HEK293 (cell line): ENCODE measurements around the gene EMC6.

Experiments used
- BCL11B ChIP-seq: fragments of 450-650 bp; formaldehyde crosslinking; IDR thresholded peaks from 2 replicates; pipeline ENCODE4 v1.5.1; 2016; ENCODE audit warnings: low read depth, missing biosample characterization, missing genetic modification characterization
- BCL6B ChIP-seq: fragments of 450-650 bp; formaldehyde crosslinking; IDR thresholded peaks from 2 replicates; pipeline ENCODE4 v1.5.1; 2017; ENCODE audit warnings: missing biosample characterization, missing genetic modification characterization
- HOXC10 ChIP-seq: sonication (generic); formaldehyde crosslinking; IDR thresholded peaks from 2 replicates; pipeline ENCODE4 v1.8.1; 2023; ENCODE audit warnings: mild to moderate bottlenecking, missing genetic modification reagents
- IKZF3 ChIP-seq: fragments of 450-650 bp; IDR thresholded peaks from 2 replicates; pipeline ENCODE4 v1.5.0; 2018; ENCODE audit warnings: missing biosample characterization, mild to moderate bottlenecking, missing genetic modification characterization, moderate library complexity
- KLF10 ChIP-seq: fragments of 450-650 bp; IDR thresholded peaks from 2 replicates; pipeline ENCODE4 v1.5.1; 2018; ENCODE audit warnings: missing biosample characterization, mild to moderate bottlenecking, missing genetic modification characterization
- KLF7 ChIP-seq: fragments of 450-650 bp; formaldehyde crosslinking; IDR thresholded peaks from 2 replicates; pipeline ENCODE4 v1.5.1; 2016; ENCODE audit warnings: missing biosample characterization, missing genetic modification characterization, borderline replicate concordance
- KLF9 ChIP-seq: fragments of 450-650 bp; formaldehyde crosslinking; IDR thresholded peaks from 2 replicates; pipeline ENCODE4 v1.5.1; 2016; ENCODE audit warnings: missing biosample characterization, missing genetic modification characterization, low read depth
- SCRT2 ChIP-seq: fragments of 450-650 bp; formaldehyde crosslinking; IDR thresholded peaks from 2 replicates; pipeline ENCODE4 v1.5.1; 2016; ENCODE audit warnings: missing biosample characterization, missing genetic modification characterization
- SP3 ChIP-seq: fragments of 450-650 bp; formaldehyde crosslinking; IDR thresholded peaks from 2 replicates; pipeline ENCODE4 v1.5.1; 2016; ENCODE audit warnings: missing biosample characterization, missing genetic modification characterization
- YY1 ChIP-seq: fragments of 450-650 bp; formaldehyde crosslinking; IDR thresholded peaks from 2 replicates; pipeline ENCODE4 v1.5.1; 2018; ENCODE audit warnings: missing biosample characterization, missing genetic modification characterization
- ZBTB11 ChIP-seq: fragments of 450-650 bp; formaldehyde crosslinking; conservative IDR thresholded peaks from 2 replicates; pipeline ENCODE4 v1.5.1; 2016; ENCODE audit warnings: low read depth, missing biosample characterization, missing genetic modification characterization
- ZBTB20 ChIP-seq: fragments of 450-650 bp; formaldehyde crosslinking; IDR thresholded peaks from 2 replicates; pipeline ENCODE4 v1.5.1; 2016; ENCODE audit warnings: missing biosample characterization, missing genetic modification characterization
- ZBTB21 ChIP-seq: fragments of 450-650 bp; formaldehyde crosslinking; IDR thresholded peaks from 2 replicates; pipeline ENCODE4 v1.5.1; 2017; ENCODE audit warnings: missing biosample characterization, missing genetic modification characterization
- ZFP41 ChIP-seq: fragments of 450-650 bp; formaldehyde crosslinking; IDR thresholded peaks from 2 replicates; pipeline ENCODE4 v1.5.1; 2016; ENCODE audit warnings: missing biosample characterization, missing genetic modification characterization, borderline replicate concordance
- ZFP69B ChIP-seq: fragments of 450-650 bp; formaldehyde crosslinking; IDR thresholded peaks from 2 replicates; pipeline ENCODE4 v1.5.1; 2016; ENCODE audit warnings: missing biosample characterization, missing genetic modification characterization
- ZNF112 ChIP-seq: fragments of 450-650 bp; formaldehyde crosslinking; IDR thresholded peaks from 2 replicates; pipeline ENCODE4 v1.5.0; 2017; ENCODE audit warnings: missing biosample characterization, missing genetic modification characterization
- ZNF19 ChIP-seq: fragments of 450-650 bp; formaldehyde crosslinking; IDR thresholded peaks from 2 replicates; pipeline ENCODE4; 2016; ENCODE audit warnings: missing biosample characterization, missing genetic modification characterization, low read depth
- ZNF202 ChIP-seq: fragments of 450-650 bp; formaldehyde crosslinking; IDR thresholded peaks from 2 replicates; pipeline ENCODE4 v1.5.1; 2016; ENCODE audit warnings: missing biosample characterization, missing genetic modification characterization, borderline replicate concordance
- ZNF24 ChIP-seq: fragments of 450-650 bp; formaldehyde crosslinking; IDR thresholded peaks from 2 replicates; pipeline ENCODE4 v1.5.1; 2016; ENCODE audit warnings: missing biosample characterization, missing genetic modification characterization
- ZNF302 ChIP-seq: fragments of 450-650 bp; formaldehyde crosslinking; IDR thresholded peaks from 2 replicates; pipeline ENCODE4 v1.5.1; 2016; ENCODE audit warnings: missing biosample characterization, missing genetic modification characterization, low read depth
- ZNF324 ChIP-seq: fragments of 450-650 bp; formaldehyde crosslinking; IDR thresholded peaks from 2 replicates; pipeline ENCODE4 v1.5.1; 2016; ENCODE audit warnings: missing biosample characterization, missing genetic modification characterization
- ZNF391 ChIP-seq: fragments of 450-650 bp; formaldehyde crosslinking; IDR thresholded peaks from 2 replicates; pipeline ENCODE4 v1.5.1; 2016; ENCODE audit warnings: low read depth, missing biosample characterization, missing genetic modification characterization, borderline replicate concordance
- ZNF416 ChIP-seq: fragments of 450-650 bp; formaldehyde crosslinking; IDR thresholded peaks from 2 replicates; pipeline ENCODE4 v1.5.1; 2016; ENCODE audit warnings: missing biosample characterization, missing genetic modification characterization
- ZNF544 ChIP-seq: fragments of 450-650 bp; formaldehyde crosslinking; IDR thresholded peaks from 2 replicates; pipeline ENCODE4 v1.5.0; 2017; ENCODE audit warnings: missing biosample characterization, missing genetic modification characterization
- ZNF610 ChIP-seq: fragments of 450-650 bp; formaldehyde crosslinking; IDR thresholded peaks from 2 replicates; pipeline ENCODE4 v1.5.1; 2016; ENCODE audit warnings: missing biosample characterization, missing genetic modification characterization, borderline replicate concordance
- ZNF701 ChIP-seq: fragments of 450-650 bp; formaldehyde crosslinking; IDR thresholded peaks from 2 replicates; pipeline ENCODE4 v1.5.1; 2016; ENCODE audit warnings: missing biosample characterization, missing genetic modification characterization
- ZSCAN30 ChIP-seq: fragments of 450-650 bp; IDR thresholded peaks from 2 replicates; pipeline ENCODE4 v1.5.1; 2018; ENCODE audit warnings: missing biosample characterization, mild to moderate bottlenecking, missing genetic modification characterization, moderate library complexity
- TF ChIP-seq, protein P1 (sequence below): fragments of 450-650 bp; formaldehyde crosslinking; IDR thresholded peaks from 2 replicates; pipeline ENCODE4 v1.5.1; 2016; ENCODE audit warnings: missing biosample characterization, missing genetic modification characterization
- TF ChIP-seq, protein P2 (sequence below): fragments of 450-650 bp; formaldehyde crosslinking; IDR thresholded peaks from 2 replicates; pipeline ENCODE4 v1.5.1; 2016; ENCODE audit warnings: missing biosample characterization, missing genetic modification characterization
- TF ChIP-seq, protein P3 (sequence below): fragments of 450-650 bp; formaldehyde crosslinking; optimal IDR thresholded peaks from 2 replicates; pipeline ENCODE3; 2016; ENCODE audit warnings: missing biosample characterization, mild to moderate bottlenecking, missing genetic modification characterization

The EMC6 gene

DNA sequence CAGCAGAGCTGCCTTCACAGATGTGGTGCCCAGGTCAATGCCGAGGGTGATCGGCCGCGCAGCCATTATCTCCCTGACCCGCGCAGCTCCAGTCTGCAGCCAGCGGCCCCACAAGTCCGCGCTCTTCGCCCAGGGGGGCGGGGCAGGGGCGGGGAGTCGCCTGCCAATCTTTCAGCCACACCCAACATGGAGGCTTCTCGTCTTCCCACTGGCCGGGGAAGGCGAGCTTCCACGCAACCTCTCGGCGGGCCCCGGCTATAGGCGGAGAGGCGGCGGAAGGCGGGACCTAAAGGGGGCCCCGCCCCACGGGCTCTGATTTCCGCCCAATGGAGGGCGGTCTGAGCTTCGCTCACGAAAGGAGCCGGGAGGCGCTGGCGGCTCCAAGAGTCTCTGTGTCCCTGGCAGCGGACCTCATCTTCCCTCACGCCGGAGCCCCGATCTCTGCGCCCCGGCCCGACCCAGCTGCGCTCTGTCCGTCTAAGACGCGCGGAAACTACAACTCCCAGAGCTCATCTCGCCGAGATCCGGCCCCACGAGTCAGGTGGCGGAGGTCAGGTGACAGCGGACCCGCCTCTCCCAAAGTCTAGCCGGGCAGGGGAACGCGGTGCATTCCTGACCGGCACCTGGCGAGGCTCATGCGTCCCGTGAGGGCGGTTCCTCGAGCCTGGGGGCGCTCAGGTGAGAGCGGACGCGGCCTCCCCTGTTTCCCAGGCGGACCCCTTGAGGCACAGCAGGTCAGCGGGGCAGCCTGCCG, 32.3 kb upstream of the EMC6 start, which contains the start of the genes CTNS and SHPK (continued):
- TF ChIP-seq YY1 (tag by site-specific recombination), result peak; percentile 58
- peak; percentile 97 for TF ChIP-seq KLF9 (tag by site-specific recombination)
- TF ChIP-seq, protein P1, sequence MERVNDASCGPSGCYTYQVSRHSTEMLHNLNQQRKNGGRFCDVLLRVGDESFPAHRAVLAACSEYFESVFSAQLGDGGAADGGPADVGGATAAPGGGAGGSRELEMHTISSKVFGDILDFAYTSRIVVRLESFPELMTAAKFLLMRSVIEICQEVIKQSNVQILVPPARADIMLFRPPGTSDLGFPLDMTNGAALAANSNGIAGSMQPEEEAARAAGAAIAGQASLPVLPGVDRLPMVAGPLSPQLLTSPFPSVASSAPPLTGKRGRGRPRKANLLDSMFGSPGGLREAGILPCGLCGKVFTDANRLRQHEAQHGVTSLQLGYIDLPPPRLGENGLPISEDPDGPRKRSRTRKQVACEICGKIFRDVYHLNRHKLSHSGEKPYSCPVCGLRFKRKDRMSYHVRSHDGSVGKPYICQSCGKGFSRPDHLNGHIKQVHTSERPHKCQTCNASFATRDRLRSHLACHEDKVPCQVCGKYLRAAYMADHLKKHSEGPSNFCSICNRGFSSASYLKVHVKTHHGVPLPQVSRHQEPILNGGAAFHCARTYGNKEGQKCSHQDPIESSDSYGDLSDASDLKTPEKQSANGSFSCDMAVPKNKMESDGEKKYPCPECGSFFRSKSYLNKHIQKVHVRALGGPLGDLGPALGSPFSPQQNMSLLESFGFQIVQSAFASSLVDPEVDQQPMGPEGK (tag by site-specific recombination), result 0 out of 2 replicates have a peak, but pooled peaks have one; percentile 1
- no peak for TF ChIP-seq ZNF19 (tag by site-specific recombination)
- peak; percentile 82 for TF ChIP-seq ZNF24 (tag by site-specific recombination)
- TF ChIP-seq SCRT2 (tag by site-specific recombination), result 0 out of 2 replicates have a peak, but pooled peaks have one; percentile 31
- no peak for TF ChIP-seq ZNF112 (tag by site-specific recombination)
- peak; percentile 26; the same call in 1 of the 2 replicates for TF ChIP-seq BCL11B
- peak; percentile 75; the same call in 1 of the 2 replicates for TF ChIP-seq KLF7 (tag by site-specific recombination)
- peak; percentile 58; the same call in 1 of the 2 replicates for TF ChIP-seq ZNF324 (tag by site-specific recombination)
- TF ChIP-seq ZSCAN30, result peak; percentile 86
- TF ChIP-seq, protein P2, sequence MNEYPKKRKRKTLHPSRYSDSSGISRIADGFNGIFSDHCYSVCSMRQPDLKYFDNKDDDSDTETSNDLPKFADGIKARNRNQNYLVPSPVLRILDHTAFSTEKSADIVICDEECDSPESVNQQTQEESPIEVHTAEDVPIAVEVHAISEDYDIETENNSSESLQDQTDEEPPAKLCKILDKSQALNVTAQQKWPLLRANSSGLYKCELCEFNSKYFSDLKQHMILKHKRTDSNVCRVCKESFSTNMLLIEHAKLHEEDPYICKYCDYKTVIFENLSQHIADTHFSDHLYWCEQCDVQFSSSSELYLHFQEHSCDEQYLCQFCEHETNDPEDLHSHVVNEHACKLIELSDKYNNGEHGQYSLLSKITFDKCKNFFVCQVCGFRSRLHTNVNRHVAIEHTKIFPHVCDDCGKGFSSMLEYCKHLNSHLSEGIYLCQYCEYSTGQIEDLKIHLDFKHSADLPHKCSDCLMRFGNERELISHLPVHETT, result peak; percentile 50; the same call in 1 of the 2 replicates
- no peak; the same call in 1 of the 2 replicates for TF ChIP-seq ZNF610 (tag by site-specific recombination)
- TF ChIP-seq BCL6B, result no peak
- TF ChIP-seq ZFP69B (tag by site-specific recombination), result peak; percentile 62; the same call in 1 of the 2 replicates
- no peak for TF ChIP-seq ZNF544 (tag by site-specific recombination)
- no peak for TF ChIP-seq ZNF416 (tag by site-specific recombination)
- no peak for TF ChIP-seq ZNF302
- TF ChIP-seq ZNF391 (tag by site-specific recombination), result 0 out of 2 replicates have a peak, but pooled peaks have one; percentile 46
- TF ChIP-seq, protein P3, sequence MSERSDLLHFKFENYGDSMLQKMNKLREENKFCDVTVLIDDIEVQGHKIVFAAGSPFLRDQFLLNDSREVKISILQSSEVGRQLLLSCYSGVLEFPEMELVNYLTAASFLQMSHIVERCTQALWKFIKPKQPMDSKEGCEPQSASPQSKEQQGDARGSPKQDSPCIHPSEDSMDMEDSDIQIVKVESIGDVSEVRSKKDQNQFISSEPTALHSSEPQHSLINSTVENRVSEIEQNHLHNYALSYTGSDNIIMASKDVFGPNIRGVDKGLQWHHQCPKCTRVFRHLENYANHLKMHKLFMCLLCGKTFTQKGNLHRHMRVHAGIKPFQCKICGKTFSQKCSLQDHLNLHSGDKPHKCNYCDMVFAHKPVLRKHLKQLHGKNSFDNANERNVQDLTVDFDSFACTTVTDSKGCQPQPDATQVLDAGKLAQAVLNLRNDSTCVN, result peak; percentile 81
- no peak for TF ChIP-seq ZNF202 (tag by site-specific recombination)
- peak; percentile 98 for TF ChIP-seq SP3 (tag by site-specific recombination)
- TF ChIP-seq KLF10 (tag by site-specific recombination), result peak; percentile 91
- peak; percentile 61; the same call in 1 of the 2 replicates for TF ChIP-seq ZBTB11 (tag by site-specific recombination)
- TF ChIP-seq ZBTB20 (tag by site-specific recombination), result peak; percentile 71; the same call in 1 of the 2 replicates
- TF ChIP-seq ZNF701 (tag by site-specific recombination), result no peak
- 0 out of 2 replicates have a peak, but pooled peaks have one; percentile 28 for TF ChIP-seq IKZF3 (tag by site-specific recombination)
- TF ChIP-seq ZBTB21 (tag by site-specific recombination), result no peak
- TF ChIP-seq HOXC10 (CRISPR knock-in tag), result peak; percentile 67; the same call in 1 of the 2 replicates
- no peak for TF ChIP-seq ZFP41 (tag by site-specific recombination)
